HG02610 (cell line): ENCODE data around the gene FAM210A.
"Not testable (repeated sequence)": the region's sequence is repeated elsewhere in the genome, so short reads cannot be mapped to it uniquely, and the experiment has no call there.

Experiments
- ATAC-seq: cut with Tn5 transposase; IDR thresholded peaks from one replicate; pipeline ENCODE4 v1.9.1; 2021; ENCODE audit warnings: mild to moderate bottlenecking, moderate library complexity; ENCODE audit not compliant: unreplicated experiment

Gene FAM210A, protein sequence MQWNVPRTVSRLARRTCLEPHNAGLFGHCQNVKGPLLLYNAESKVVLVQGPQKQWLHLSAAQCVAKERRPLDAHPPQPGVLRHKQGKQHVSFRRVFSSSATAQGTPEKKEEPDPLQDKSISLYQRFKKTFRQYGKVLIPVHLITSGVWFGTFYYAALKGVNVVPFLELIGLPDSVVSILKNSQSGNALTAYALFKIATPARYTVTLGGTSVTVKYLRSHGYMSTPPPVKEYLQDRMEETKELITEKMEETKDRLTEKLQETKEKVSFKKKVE

DNA sequence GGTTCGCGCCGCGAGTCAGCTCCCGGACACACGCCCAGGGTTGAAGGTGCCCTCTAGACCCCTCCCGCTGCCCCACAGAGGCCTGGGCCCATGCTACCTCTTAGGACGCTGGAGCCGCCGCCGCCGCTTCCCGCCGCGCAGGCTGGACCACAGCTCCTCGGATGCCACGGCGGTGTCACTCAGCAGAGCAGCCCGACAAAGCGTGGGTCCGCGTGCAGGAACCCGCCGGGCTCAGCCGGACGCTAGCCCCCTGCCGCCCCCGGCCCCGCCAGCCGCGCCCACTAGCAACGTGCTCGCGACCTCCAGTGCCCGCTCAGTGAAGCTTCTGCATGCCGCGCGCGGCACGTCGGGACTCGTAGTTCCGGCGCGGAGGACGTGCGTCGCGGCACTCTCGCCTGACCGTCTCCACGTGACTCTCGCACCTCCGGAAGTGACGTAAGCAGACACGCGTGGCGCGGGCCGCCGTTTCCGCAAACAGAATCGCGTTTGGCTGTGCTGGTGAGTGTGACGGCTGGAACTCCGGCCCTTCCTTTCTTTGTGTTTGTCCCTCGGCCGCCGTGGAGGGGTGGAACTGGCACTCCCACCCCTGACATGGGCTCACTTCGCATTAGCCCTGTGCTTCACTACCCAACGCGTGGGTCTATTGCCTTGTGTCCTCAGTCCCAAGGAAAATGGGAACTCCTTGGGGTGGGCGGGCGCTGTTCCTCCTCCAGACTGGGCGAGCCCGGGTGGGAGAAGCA is at the start of gene FAM210A, which contains the start of gene RNMT:
Gene FAM210A, minus strand, starts transcription at position 327 of the 740 bp plus-strand sequence. CDS start 44,481 bp downstream, outside the sequence.
Gene RNMT, plus strand, starts transcription at position 442 of the 740 bp plus-strand sequence. CDS start 4,845 bp downstream, outside the sequence.
- peak; percentile 95 for ATAC-seq

DNA sequence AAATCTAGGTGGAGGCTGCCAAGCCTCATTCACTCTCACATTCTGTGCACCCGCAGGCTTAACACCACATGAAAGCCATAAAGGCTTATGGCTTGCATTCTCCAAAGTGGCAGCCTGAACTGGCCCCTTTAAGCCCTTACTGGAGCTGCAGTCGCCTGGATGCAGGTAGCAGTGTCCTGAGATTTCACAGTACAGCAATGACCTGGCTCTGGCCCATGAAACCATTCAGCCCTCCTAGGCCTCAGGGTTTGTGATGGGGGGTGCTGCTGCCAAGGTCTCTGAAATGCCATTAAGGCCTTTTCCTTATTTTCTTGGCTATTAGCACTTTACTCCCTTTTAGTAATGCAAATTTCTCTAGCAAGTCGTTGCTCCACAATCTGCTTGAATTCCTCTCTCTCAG is 48.7 kb upstream of the FAM210A start:
- ATAC-seq = no peak

DNA sequence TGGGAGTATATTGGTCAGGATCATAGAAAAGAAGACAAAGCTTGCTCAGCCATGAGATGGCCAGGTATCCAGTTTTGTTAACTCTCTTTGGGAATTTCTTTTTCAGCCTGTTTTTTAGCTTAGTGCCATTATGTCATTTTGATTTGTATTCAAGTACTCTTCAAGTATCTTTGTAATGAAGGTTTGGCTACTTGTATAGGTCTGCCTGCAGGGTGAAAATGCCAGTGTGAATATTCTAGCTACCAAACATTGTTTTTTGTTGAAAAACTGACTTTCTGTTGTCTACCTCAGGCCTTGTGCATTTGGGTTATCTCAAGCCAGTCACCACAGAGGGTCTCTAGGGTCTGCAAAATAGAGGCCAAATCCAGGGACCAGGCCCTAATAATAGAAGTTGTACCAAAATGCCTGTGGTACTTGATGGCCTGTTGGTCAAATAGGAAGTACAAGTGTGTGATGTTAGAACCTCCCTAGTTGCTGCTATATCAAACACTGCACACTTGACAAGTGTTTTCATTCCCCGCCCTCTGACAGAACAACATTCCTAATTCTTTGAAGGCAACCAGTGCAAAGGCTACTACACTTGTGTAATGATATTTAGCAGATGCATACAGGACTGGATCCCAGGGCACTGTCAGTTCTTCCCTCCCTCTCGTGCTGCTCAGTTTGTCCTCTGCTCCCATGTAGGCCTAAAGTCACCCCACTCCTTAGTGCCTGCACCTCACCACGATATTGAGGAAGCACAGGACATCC is 36.5 kb upstream of the FAM210A start:
- ATAC-seq = no peak

DNA sequence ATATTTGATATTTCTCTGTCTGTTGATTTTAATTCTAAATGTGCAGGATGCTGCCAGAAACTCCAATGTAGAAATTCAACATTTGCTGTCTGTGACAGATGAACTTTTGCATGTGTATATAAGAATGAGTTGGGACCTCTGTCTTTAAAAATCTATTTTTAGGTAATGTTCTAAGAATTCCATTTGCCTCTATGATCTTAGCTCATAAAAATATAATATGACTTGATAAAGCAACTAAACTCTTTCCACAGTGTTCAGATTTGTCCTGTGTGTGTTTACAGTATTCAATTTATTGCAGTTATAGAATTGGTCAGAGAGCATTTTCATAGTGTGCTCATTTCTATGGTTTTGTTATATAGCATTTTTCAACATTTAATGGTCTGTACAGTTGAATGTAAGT is 33.7 kb upstream of the FAM210A start:
- ATAC-seq = no peak

DNA sequence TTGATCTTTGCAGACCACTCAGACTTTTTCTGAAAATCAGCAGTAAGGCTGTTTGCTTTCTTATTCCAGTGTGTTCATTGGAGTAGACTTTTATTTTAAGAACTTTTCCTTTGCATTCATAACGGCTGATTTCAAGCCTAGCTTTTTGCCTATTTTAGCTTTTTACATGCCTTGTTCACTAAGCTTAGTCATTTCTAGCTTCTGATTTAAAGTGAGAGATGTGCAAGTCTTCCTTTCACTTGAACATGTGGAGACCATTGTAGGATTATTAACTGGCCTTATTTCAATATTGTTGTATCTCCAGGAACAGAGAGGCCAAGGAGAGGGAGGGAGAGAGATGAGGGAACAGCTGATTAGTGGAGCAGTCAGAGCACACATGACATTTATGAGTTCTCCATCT is 32.3 kb upstream of the FAM210A start:
- no peak for ATAC-seq

DNA sequence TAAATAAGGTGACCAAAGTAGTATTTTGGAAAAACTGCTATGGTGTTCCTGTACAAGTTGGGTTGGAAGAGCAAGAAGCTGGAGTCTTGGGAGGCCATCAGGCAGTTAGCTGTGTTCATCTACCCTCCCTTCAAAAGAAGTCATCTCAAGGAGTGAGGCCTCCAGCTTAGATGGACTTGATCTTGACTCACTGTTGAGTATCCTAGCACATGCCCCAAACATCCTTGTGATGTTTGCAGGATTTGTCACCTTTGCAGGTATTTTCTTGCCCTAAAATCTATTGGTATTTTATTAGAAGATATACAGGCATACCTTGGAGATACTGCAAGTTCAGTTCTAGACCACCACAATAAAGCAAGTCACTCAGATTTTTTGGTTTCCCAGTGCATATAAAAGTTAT is 30.3 kb upstream of the FAM210A start:
- ATAC-seq = no peak

DNA sequence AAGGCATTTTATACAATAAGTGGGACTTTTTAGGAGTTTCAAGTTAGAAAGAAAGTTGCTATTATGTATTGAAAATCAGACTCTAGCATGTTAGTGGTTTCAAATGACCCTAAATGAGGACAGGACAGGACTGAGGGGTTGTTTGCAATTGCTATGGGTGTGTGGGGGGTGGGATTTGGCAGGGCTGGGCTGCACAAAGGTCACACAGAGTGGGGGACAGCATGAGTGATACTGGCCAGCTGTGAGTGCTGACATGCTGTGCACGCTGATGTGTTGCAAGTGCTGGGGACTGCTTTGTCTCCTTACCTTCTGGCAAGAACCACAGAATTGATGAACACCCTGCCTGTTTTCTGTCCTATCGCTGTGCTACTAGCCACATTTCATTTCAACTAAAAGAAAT is 29.9 kb upstream of the FAM210A start:
- ATAC-seq = no peak

DNA sequence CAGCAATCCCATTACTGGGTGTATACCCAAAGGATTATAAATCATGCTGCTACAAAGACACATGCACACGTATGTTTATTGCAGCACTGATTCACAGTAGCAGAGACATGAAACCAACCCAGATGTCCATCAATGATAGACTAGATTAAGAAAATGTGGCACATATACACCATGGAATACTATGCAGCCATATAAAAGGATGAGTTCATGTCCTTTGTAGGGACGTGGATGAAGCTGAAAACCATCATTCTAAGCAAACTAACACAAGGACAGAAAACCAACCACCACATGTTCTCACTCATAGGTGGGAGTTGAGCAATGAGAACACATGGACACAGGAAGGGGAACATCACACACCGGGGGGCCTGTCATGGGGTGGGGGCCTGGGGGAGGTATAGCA is 25.2 kb upstream of the FAM210A start:
- ATAC-seq = not testable (repeated sequence)

DNA sequence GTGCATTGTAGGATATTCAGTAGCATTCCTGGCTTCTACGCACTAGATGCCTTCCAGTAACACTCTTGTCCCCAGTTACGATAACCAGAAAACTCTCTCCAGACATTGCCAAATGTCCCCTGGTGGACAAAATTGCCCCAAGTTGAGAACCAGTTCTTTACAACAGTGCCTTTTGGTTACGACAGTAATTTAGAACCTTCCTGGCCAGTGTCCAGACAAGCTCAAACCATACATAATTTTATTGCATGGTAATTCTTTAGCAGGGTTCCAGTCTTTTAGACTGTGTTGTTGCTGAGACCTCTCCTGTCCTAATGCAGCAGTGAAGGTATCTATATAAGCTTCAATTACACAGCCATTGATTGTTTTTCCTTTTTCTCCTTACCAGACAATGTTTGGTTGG is 20.3 kb upstream of the FAM210A start:
- ATAC-seq = no peak

DNA sequence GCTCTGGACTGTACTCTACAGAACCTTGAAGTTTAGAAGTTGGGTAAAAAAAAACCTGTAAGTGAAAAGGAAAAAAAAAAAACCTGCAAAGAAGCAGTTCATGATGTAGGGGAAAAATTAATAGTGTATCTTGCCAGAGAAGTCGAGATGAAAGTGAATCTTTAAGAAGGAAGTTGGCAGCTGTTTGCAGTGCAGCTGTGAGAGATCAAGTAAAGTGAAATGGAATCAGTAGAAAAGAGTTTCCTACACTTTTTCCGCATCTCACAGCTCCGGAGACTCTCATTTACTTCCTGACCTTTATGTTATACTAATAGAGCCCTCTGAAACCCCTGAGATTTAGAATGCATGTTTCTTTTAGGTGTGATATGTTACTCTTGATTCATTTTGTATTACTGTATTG is 19.3 kb upstream of the FAM210A start:
- ATAC-seq = no peak

DNA sequence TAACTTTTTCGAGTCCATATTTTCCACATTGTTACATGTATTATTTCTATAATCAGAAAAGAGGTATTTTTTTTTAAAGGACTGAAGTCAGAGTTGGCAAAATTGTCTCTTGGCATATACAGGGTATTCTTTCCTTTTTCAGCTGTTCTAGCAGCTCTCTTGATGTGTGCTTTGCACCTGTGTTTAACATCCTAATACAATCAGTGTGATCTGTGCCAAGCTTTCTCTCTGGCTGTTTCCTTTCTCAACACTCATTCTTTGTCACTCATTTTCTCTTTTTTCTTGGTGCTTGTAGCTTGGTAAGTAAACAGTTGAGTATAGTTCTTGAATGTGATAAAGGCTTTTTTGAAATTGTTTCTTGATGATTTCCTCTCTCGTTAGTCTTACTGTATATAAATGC is 9.3 kb upstream of the FAM210A start:
- no peak for ATAC-seq

DNA sequence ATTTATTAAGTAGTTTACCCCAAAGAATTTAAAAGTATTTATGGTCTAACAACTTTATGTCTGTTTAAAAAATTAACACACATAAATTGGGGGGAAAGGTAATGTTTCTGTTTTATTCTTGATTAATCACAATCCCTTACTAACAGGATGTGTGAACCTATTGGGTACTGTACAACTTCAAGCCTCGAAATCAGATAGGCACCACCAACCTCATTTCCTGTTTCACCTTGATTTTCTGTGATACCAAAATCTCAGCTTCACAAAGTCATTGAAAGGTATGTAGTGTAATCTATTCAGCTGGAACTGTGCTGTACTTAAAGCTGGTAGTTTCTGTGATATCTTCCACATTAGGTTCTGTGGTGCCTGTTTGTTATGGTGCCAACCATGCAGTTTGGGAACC is 4.1 kb upstream of the FAM210A start:
- ATAC-seq = no peak

DNA sequence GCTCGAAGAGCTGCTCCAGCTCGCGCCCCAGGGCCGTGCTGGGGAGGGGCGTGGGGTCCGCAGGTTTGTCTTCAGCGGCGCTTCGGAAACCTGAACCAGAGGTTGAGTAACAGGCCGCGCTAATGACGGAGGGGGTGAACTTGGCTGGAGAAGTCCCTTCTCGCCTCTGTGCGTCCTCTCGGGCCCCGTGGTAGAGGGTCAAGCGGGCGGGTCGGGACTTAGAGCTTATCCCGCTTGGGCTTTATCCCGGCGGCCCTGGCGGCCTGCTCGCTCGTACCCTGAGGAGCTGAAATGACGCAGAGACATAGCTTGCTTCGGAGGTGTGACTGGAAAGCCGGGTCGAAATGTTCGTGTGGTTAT is 594 bp upstream of the FAM210A start:
- peak; percentile 19 for ATAC-seq

DNA sequence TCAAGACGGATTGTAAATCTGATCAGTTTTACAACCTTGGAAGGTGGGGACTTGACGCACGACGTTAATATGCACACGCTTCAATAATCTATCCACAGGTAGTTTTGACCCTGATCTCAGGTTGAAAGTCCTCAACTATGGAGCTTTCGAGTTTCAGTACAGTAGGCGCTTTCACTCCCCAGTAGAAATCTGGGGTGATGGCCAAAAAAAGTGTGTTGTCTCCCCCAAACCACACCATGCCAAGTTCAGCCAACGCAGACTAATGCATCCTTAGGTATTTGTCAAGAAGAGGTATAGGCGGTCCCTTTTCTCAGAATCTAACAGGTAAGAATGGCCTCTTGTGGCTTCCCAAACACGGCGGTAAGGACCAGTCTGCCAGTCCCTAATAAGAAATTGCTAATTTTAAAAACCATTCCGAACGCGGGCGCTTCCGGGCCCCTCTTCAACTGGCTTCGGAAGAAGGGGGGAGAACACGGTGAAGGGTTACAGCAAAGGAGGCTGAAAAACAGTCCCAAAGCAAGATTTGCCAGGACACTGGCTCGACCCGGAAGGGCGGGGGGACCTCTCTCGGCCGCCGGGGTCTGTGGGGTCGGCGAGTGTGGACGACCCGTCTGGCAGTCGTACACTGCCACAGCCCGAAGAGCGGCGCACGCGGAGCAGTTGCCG is 659 bp downstream of the FAM210A start:
- ATAC-seq = no peak

DNA sequence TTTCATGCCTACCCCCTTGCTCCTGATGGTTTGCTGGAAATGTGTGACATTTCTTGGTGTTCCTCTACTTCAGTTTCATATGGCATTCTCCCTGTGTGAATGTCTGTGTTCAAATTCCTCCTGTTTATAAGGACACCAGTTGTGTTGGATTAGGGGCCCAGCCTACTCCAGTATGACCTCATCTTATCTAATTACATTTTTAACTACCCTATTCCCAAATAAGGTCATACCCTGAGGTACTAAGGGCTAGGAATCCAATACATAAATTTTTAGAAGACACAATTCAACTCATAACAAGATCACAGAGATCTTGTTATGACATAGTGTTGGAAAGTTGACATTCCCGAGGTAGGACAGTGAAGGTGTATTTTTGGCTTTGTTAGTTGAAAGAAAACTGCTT is 5.5 kb downstream of the FAM210A start:
- no peak for ATAC-seq

DNA sequence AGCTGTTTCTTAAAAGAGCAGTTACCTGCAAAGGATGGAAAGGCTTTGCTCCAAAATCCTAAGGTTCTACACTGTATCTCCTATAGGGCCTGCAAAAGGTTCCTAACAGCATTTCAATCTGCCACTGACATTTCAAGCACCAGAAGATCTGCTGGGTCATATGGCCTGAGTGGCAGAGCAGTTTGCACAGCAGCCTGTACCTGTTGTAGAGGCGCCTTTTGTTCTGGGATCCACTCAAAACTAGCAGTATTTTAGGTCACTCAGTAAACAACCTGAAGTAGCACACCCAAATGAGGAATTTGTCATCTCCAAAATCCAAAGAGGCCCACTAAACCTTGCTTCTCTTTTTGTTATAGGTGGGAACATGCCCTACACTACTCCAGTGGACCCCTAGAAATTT is 6.2 kb downstream of the FAM210A start:
- no peak for ATAC-seq

DNA sequence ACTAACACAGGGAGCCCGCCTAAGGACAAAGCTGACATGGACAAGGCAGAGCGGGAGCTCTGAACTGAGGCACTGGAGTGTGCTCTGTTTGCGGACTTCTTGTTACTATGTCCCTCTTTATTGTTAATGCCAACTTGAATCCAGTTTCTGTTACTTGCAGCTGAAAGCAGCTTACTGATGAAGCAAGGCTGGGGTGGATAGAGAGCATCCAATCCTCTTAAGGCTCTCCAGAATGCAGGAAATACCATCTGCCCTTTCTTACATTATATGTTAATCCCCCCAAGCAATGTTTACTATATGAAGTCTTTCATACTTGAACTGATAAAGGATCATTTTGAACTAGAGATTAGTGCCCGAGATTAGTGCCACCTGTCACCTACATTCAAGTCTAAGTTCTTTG is 9.4 kb downstream of the FAM210A start:
- no peak for ATAC-seq

DNA sequence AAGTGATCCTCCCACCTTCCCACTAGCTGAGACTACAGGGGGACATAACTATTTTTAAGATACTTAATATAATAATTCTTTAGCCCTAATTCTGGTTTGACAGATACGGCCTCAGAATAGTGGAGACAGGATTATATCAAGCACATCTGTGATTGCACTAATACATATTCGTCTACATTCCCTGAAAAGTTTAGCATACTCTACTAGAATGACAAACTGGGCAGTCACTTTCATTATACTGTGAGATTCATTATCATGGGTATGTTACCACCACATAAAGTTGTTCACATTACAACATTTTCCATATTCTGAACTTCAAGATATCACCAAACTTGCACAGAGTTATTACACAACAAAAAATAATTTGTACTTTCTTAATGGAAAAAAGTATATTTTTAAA is 11.0 kb downstream of the FAM210A start:
- ATAC-seq = no peak

DNA sequence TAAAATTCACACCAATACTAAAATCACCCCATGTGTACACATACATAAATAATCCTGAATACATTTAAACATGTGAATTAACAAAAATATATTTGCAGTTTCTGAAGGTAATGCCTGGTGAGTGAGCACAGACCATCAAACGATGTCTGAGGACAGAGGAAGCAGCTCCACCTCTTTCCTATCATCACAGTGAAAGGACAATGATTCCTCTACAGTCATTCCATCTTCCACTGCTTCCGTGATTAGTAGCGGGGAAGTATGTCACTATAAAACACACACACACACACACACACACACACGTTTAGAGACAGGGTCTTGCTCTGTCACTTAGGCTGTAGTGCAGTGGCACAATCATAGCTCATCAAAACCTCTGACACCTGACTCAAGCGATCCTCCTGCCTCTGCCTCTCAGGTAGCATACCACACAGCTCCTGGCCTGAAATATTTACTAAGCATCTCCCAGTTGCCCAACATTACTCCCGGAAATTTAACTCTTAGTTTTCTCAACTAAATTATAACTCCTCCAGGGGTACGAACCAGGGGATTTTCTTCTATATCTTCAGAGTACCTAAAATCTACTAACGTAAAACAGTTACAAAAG is 12.8 kb downstream of the FAM210A start:
- ATAC-seq = no peak

DNA sequence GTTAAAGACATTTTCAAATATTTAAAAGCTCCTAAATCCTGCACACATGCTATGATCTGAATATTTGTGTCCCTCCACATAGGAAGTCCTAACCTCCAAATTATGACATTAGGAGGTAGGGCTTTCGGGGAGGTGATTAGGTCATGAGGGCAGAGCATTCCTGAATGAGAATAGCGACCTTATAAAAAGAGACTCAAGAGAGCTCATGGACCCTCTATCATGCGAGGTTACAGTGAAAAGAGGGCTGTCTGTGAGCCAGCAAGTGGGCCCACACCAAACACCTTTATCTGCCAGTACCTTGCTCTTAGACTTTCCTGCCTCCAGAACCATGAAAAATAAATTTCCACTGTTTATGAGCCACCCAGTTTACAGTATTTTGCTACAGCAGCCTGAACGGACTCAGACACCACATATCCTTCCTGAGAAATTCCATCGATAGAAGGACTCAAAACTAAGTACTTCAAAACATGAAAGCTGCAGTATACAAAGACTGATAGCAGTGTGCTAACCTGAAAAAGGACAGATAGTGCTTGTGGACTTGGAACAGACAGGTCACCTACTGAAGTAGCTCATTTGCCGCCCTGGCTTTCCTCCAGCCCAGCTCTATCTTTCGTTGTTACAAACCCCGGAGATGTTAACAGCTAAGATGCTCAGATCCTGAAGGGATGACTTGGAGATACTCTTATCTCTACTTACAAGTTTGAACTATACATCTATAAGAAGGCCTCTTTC is 13.8 kb downstream of the FAM210A start:
- ATAC-seq = no peak
